HG03108 (cell line): ENCODE measurements around the gene LACC1.

Source experiments
- ATAC-seq: cut with Tn5 transposase; IDR thresholded peaks from one replicate; pipeline ENCODE4 v1.9.1; 2021; ENCODE audit warnings: moderate library complexity; ENCODE audit not compliant: unreplicated experiment

Gene LACC1

GRCh38 chr13:43879755-43880181, at the start of gene LACC1:
TSS of gene LACC1 (plus strand) at chr13:43879904. CDS start at chr13:43880986, 1,082 bp downstream.
- ATAC-seq = peak; percentile 18

- no peak for ATAC-seq
These were observed 49.2 kb upstream of the LACC1 start for GRCh38 chr13:43830497-43830881.

GRCh38 chr13:43831088-43831487, 48.6 kb upstream of the LACC1 start:
- no peak for ATAC-seq

- no peak for ATAC-seq
These were observed 44.0 kb upstream of the LACC1 start for GRCh38 chr13:43835701-43836100.

DNA sequence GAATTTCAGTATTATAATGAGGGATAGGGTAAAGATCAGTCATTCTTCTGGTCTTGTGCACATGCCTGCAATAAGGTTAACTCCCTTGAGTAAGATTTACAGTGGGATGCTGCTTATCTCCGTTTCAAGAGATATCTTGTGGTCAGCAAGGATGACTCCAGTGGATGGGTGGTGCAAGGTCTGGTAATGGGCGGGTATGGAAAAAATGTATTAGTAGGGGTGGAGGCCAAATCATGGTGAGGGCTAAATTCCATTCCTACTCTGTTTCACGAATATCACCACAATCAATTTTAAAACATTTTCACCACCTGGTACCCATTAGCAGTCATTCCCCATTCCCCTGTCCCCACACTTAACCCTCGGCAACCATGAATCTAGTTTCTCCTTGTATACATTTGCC, 40.8 kb upstream of the LACC1 start:
- ATAC-seq = no peak

GRCh38 chr13:43846496-43847158, 33.1 kb upstream of the LACC1 start:
- ATAC-seq = no peak

- ATAC-seq = no peak
These were observed 31.6 kb upstream of the LACC1 start for GRCh38 chr13:43848001-43848649.

- ATAC-seq = no peak
These were observed 28.8 kb upstream of the LACC1 start for GRCh38 chr13:43850873-43851272.

GRCh38 chr13:43852923-43853404, 26.7 kb upstream of the LACC1 start:
- no peak for ATAC-seq

DNA sequence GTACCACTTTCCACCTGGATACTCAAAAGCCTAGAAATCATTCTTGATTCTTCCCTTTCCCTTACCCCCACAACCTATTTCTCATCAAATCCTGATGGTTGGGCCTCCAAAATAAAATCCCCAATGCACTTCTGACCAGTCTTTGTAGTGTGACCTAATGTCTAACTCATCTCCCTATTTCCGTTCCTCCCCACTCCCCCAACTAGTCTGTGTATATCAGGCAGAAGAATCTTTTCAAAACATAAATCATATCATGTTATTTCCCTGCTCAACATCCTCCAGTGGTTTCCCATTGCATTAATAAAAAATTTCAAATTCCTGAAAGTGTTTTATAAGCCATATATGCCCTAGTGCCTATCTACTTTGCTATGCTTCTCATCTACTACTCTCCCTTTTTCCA, 17.8 kb upstream of the LACC1 start:
- ATAC-seq = no peak

GRCh38 chr13:43864921-43865320, 14.8 kb upstream of the LACC1 start:
- no peak for ATAC-seq

DNA sequence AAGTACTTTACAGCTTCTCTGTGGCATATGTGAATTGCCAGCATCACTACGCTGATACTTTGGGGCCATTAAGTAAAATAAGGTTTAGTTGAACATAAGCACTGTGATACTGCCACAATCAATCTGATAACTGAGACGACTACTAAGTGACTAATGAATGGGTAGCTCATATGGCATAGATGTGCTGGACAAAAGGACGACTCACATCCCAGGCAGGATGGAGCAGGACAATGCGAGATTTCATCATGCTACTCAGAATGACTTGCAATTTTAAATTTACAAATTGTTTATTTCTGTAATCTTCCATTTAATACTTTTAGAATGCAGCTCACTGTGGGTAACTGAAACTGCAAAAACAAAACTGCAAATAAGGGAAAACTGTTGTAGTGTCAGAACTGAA, 13.8 kb upstream of the LACC1 start:
- no peak for ATAC-seq

GRCh38 chr13:43872181-43872580, 7.5 kb upstream of the LACC1 start:
- no peak for ATAC-seq

DNA sequence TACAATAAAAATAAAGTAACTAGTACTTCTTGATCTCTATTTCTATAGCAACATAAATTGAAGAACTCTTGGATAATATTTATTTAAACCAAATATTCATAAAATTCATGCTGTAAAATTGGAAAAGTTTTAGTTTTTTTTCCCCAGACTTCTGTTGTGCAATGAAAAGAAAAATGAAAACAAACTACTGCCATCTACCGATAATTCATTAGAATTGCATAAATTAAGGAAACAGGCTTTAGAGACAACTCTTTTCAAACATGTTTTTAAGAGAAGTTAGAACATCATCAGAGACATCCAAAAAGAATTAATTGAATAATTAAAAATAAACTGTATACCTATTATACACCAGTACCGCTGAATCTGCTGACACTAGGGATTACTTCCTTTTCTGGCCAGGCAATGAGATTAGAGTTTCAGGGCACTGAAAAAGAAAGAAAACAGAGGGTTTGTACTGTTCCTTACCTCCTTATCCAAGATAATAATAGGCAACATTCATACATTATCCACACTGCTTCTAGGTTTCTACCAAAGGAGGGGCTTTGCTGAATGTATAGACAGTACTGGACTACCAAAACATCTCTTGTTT, 5.1 kb upstream of the LACC1 start:
- no peak for ATAC-seq

GRCh38 chr13:43876366-43876765, 3.3 kb upstream of the LACC1 start:
- ATAC-seq = no peak

DNA sequence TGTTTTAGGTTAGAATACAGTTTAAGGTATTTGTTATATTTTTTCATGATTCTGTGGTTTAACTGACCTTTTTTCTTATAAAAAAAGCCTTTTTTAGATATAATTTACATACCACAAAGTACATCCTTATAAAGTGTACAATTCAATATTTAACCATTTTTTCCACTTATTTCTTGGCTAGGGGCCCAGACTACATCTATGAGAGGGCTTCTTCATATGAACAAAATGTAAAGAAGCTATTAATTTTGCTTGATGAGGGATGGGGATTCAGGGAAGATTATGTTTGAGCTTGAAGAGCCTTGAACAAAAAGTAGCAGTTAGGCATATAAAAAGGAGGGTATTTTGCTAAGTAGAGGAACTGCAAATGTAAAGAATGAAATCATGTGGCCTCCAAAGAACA, 2.4 kb upstream of the LACC1 start:
- no peak for ATAC-seq

DNA sequence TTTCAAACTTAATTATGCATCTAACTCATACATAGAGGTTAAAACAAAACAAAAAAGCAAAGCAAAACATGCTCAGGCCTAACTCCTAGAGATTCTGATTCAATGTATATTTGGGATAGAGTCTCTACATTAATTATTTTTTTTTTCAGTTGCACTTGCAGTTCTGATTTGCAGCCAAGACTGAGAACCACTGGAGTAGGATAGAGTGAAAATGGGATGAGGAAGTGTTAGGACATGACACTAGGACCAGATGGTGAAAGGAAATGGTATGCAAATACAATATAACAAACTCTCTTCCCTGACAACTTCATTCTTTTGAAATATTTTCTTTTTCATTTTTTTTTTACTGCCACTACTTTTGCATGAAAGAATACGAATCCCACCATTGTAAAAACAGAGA, 1.9 kb upstream of the LACC1 start:
- ATAC-seq = no peak

DNA sequence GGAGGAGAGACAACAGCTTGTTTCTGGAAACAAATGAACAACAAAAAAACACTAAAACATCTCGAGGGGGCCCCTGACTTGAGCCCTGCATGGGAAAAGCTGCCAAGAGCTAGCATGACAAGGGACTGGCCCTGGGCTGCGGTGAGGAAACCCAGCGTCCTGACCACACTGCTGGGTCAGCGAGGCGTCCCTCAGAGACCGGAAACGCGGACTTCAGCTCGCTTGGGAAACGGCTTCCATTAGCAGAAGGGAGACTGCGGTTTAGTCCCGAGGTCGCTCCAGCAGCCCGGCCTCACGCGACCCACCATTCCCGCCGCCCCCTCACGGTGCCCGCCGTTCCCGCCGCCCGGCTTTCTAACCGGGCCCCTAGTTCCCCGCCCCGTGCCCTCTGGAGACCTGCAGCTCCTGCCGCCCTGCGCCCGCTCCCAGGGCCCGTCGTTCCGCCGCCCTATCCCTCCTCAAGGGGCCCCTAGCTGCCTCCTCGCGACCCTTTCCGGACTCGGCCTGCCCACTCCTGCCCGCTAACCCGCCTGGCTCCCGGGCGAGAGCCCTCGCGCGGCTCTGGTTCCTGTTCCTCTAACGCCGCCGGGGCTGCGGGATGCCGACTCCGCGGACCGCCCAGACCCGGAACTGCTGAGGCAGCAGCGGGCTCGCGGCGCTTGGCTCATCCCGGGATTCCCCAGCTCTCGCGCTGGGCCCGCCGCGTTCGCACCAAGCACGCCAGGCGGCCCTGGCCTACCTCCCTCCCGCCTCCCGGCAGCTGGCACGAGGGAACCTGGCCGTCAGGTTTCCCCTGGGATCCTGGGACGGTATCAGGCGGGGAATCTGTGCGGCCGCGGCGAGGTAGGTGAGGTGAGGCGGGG, 581 bp upstream of the LACC1 start, which contains the start of gene CCDC122:
Gene CCDC122, minus strand, starts transcription at position 849 of the 863 bp plus-strand sequence. CDS start 10,364 bp downstream, outside the sequence.
- ATAC-seq = peak; percentile 85

DNA sequence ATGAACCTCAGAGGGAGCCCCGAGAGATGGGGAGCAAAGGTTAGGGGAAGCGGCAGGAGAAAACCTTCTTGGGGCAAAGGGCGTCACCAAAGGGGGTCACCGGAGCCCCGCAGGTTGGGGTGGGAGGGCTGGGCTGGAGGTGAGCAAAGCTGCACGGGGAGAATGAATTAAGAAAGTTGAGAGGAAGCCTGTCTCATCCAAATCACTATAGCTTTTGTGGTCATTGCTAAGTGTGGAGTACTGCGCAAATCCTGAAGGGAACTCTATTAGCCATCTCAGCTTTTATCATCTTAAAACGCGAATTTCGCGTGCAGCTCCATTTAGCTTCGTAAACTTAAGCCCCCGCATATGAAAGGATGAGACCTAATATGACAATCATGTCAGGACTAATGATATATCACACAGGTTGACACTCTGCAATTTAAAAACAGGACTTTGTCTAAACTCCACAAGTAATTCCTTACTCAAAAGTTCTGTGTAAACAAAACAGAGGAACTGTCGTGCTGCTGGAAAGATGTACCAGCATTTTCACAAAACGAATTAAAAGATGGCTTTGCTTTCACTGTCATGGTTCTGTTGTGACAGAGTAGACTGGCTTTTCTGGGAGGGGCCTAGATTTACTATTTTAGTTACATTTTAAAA, 631 bp downstream of the LACC1 start:
- no peak for ATAC-seq

- no peak for ATAC-seq
These were observed 1.2 kb downstream of the LACC1 start for GRCh38 chr13:43880926-43881325.

GRCh38 chr13:43881580-43881979, 1.9 kb downstream of the LACC1 start:
- no peak for ATAC-seq
